A673 (cell line): Measurements from ENCODE around the gene TTLL11.

Experiments used
- EZH2 ChIP-seq: fragments of 200-600 bp; sonication (generic); IDR thresholded peaks from 2 replicates; pipeline ENCODE4 v1.6.1; 2017; ENCODE audit warnings: borderline replicate concordance, low read depth, mild to moderate bottlenecking, mixed read lengths, antibody characterized with exemption, low read length; ENCODE audit not compliant: poor library complexity, severe bottlenecking
- TF ChIP-seq, protein P1 (sequence below): fragments of 300-800, 200-600 bp; sonication (generic); conservative IDR thresholded peaks from 2 replicates; pipeline ENCODE4 v1.5.1; 2017; ENCODE audit warnings: low read depth, mild to moderate bottlenecking, antibody characterized with exemption, low read length, moderate library complexity, mixed read lengths

DNA sequence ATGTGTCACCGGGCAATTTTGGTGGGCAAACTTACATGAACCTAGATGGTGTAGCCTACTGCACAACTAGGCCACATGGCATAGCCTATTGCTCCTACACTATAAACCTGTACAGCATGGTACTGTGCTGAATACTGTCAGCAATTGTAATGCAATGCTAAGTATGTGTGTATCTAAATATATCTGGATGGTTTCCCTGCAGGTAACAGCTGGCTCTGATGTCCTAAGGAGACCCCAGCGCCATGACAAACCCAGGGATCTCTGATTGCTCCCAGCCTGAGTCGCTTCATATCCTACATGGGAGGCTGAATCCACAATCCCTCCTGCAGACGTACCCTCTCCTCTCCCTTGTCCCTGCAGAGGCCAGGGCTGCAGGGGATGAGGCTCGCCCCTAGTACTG lies 26.6 kb upstream of the TTLL11 start:
- TF ChIP-seq, protein P1, sequence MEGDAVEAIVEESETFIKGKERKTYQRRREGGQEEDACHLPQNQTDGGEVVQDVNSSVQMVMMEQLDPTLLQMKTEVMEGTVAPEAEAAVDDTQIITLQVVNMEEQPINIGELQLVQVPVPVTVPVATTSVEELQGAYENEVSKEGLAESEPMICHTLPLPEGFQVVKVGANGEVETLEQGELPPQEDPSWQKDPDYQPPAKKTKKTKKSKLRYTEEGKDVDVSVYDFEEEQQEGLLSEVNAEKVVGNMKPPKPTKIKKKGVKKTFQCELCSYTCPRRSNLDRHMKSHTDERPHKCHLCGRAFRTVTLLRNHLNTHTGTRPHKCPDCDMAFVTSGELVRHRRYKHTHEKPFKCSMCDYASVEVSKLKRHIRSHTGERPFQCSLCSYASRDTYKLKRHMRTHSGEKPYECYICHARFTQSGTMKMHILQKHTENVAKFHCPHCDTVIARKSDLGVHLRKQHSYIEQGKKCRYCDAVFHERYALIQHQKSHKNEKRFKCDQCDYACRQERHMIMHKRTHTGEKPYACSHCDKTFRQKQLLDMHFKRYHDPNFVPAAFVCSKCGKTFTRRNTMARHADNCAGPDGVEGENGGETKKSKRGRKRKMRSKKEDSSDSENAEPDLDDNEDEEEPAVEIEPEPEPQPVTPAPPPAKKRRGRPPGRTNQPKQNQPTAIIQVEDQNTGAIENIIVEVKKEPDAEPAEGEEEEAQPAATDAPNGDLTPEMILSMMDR, result no peak
- no peak for TF ChIP-seq EZH2
